ENCODE measurements around the gene AADACL2. TPM values are rescaled to one million over a fixed set of nuclear protein-coding genes. Genes with fewer than 3 reads are reported as not detected.

AADACL2 gene
- total and polyA plus RNA-seq, 2 of the 4 experiments (the other 2 are of a cell fraction), result not detected

DNA sequence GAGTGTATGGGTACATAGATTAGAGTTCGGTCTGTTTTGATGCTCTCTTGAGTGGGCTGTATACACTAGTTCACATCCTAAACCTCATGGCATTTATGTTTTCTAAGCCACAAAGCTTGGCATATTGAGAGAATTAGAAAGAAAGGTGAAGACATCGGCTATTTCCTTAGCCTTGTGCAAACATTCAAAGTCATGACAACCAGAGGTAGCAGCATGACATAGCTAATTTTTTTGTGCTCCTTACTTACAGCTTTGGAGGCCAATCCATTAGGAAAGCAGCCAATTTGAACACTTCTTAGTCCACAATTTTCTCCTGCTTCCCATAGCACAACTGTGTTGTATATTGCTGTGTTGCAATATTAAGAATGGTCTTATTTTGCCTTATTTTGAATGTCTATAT lies 58.7 kb downstream of the AADACL2 start:
- H3K79me1 ChIP-seq (ENCODE audit: low read depth in 1 of 2, low read length in 2 of 2), result no peaks in the 10 kb centered on the region
- H4K5ac ChIP-seq (ENCODE audit: low read depth, low read length), result no peak overlapping the region
- no peak overlapping the region for H2AK9ac ChIP-seq (replicated peaks; ENCODE audit: low read depth, low read length, poor library complexity)
- H2BK15ac ChIP-seq (ENCODE audit: low read depth, low read length), result no peak overlapping the region
- no peak overlapping the region for H3K23ac ChIP-seq (ENCODE audit: low read depth, low read length)
- no peaks in the 10 kb centered on the region for H3K9me3 ChIP-seq (ENCODE audit: control insufficient read depth, insufficient read depth, low read length)
- H2BK5ac ChIP-seq (ENCODE audit: low read depth, low read length, poor library complexity, severe bottlenecking), result no peak overlapping the region
- no peak for ATAC-seq (ENCODE audit: low read depth)
- H2BK20ac ChIP-seq (ENCODE audit: low read depth, low read length), result no peak overlapping the region
- H3K4me2 ChIP-seq (ENCODE audit: low read depth, low read length), result no peak overlapping the region
- no peak overlapping the region for H3K4me3 ChIP-seq (ENCODE audit: insufficient read depth, low read depth, low read length)
- no peak for TF ChIP-seq MAFK (IDR thresholded peaks at IDR 0.05; ENCODE audit: low read depth, low read length)
- no peak for TF ChIP-seq POLR2A (IDR thresholded peaks at IDR 0.05; ENCODE audit: low read depth, low read length)
- no peak for TF ChIP-seq SMC3 (IDR thresholded peaks at IDR 0.05; ENCODE audit: low read depth, low read length)
- TF ChIP-seq RFX5 (IDR thresholded peaks at IDR 0.05; ENCODE audit: low read depth, low read length), result no peak
- no peak for TF ChIP-seq NFE2L2 (IDR thresholded peaks at IDR 0.05; ENCODE audit: low read depth, low read length)
- TF ChIP-seq MXI1 (IDR thresholded peaks at IDR 0.05; ENCODE audit: borderline replicate concordance, low read depth, low read length), result no peak
- no peak for TF ChIP-seq FOS (IDR thresholded peaks at IDR 0.05; ENCODE audit: low read depth, low read length)
- TF ChIP-seq CHD1 (IDR thresholded peaks at IDR 0.05; ENCODE audit: low read depth, low read length), result no peak
- TF ChIP-seq BHLHE40 (IDR thresholded peaks at IDR 0.05; ENCODE audit: low read depth, low read length), result no peak
- TF ChIP-seq, protein P1, sequence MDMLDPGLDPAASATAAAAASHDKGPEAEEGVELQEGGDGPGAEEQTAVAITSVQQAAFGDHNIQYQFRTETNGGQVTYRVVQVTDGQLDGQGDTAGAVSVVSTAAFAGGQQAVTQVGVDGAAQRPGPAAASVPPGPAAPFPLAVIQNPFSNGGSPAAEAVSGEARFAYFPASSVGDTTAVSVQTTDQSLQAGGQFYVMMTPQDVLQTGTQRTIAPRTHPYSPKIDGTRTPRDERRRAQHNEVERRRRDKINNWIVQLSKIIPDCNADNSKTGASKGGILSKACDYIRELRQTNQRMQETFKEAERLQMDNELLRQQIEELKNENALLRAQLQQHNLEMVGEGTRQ (IDR thresholded peaks at IDR 0.05; ENCODE audit: low read depth, low read length), result no peak
- no peak for TF ChIP-seq RAD21 (IDR thresholded peaks at IDR 0.05; ENCODE audit: low read length)
- TF ChIP-seq, protein P2, sequence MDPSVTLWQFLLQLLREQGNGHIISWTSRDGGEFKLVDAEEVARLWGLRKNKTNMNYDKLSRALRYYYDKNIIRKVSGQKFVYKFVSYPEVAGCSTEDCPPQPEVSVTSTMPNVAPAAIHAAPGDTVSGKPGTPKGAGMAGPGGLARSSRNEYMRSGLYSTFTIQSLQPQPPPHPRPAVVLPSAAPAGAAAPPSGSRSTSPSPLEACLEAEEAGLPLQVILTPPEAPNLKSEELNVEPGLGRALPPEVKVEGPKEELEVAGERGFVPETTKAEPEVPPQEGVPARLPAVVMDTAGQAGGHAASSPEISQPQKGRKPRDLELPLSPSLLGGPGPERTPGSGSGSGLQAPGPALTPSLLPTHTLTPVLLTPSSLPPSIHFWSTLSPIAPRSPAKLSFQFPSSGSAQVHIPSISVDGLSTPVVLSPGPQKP (IDR thresholded peaks at IDR 0.05; ENCODE audit: borderline replicate concordance, low read depth, low read length), result no peak
- no CpG with 5 or more reads among the region's 2 CpGs for WGBS, 2 experiments (ENCODE audit: extremely low coverage in 2 of 2, insufficient read length in 1 of 2)
- H3K4ac ChIP-seq (ENCODE audit: low read depth, low read length), result no peak overlapping the region
- H4K20me1 ChIP-seq (ENCODE audit: insufficient read depth, low read length), result no peaks in the 10 kb centered on the region
- H3K9ac ChIP-seq (ENCODE audit: low read depth, low read length), result no peak overlapping the region
- no peak overlapping the region for H4K91ac ChIP-seq (ENCODE audit: insufficient read depth, low read depth, low read length)
- H3K18ac ChIP-seq (ENCODE audit: low read depth, low read length), result no peak overlapping the region
- dilution Hi-C loops (cut with HindIII; ENCODE audit: low sequenced_read_pairs, unreplicated experiment) (no loop called here), intact Hi-C loops (cut with micrococcal nuclease) (no loop called here), in situ Hi-C loops (cut with MboI; ENCODE audit: low sequenced_read_pairs) (no loop called here)
- no peak overlapping the region for H3K14ac ChIP-seq (replicated peaks; ENCODE audit: low read depth, low read length)
- no TSS peak for BruUV-seq (replicated peaks)
- no peaks in the 10 kb centered on the region for H3K36me3 ChIP-seq (ENCODE audit: control insufficient read depth, insufficient read depth, low read length)
- H3K4me1 ChIP-seq (ENCODE audit: control insufficient read depth, insufficient read depth, low read length), result no peaks in the 10 kb centered on the region
- POLR2A ChIA-PET (ENCODE audit: unreplicated experiment), result no interaction called here
- no peaks in the 10 kb centered on the region for H3K9me1 ChIP-seq (ENCODE audit: insufficient read depth, low read length)
- H2BK120ac ChIP-seq (ENCODE audit: low read depth, low read length), result no peak overlapping the region
- no peak for DNase-seq
- H3K27ac ChIP-seq (ENCODE audit: insufficient read depth, low read length), result no peak overlapping the region
- H2AFZ ChIP-seq (replicated peaks; ENCODE audit: low read length, poor library complexity), result no peak overlapping the region
- H2AK5ac ChIP-seq (ENCODE audit: low read depth, low read length), result no peak overlapping the region
- H3K56ac ChIP-seq (ENCODE audit: extremely low read depth, insufficient read depth, low read length), result no peak overlapping the region
- no peaks in the 10 kb centered on the region for H3K27me3 ChIP-seq (ENCODE audit: control insufficient read depth, insufficient read depth, low read length)
- H4K8ac ChIP-seq (ENCODE audit: low read depth in 2 of 2, low read length in 2 of 2), result no peak overlapping the region
- CTCF ChIA-PET, result no interaction called here
